Activated gamma-delta T cell treated with anti-CD3 and anti-CD28 coated beads, Interleukin-2, amount 50 U/mL, for 16 hours (primary cell): ENCODE results near the gene SAMD8.
"Not testable (repeated sequence)": the region's sequence is repeated elsewhere in the genome, so short reads cannot be mapped to it uniquely, and the experiment has no call there.

Source experiments
- DNase-seq: peaks from one replicate; pipeline ENCODE4 v3.0.0-alpha.2; 2020; ENCODE audit warnings: low read depth

The SAMD8 gene

DNA sequence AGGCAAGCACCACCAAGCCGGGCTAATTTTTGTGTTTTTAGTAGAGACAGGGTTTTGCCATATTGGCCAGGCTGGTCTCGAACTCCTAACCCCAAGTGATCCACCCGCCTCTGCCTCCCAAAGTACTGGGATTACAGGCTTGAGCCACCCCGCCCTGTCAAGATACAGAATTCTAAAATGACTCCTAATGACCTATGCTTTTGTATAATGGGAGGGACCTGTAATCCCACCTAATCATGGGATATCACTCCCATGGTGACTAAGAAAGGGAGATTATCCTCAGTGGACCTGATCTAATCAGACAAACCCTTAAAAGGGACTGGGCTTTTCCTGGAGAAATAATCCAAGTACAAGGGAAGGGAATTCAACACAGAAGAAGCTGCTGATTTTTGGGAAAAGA, 28.8 kb downstream of the SAMD8 start:
- no peak for DNase-seq

DNA sequence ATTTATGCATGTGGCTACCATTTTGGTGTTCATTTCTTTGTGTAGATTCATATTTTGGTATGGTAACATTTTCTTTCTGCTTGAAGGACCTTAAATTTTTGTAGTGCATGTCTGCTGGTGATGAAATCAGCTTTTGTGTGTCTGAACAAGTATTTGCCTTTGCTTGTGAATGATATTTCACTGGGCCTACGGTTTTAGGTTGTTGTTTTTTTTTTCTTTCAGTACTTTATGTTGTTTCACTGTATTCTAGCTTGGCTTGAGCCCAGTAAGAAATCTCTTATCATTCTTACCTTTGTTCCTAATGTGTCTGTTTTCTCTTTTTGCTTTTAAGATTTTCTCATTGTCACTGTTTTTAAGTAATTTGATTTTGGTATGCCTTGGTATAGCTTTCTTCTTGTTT, 31.9 kb downstream of the SAMD8 start:
- DNase-seq: no peak

DNA sequence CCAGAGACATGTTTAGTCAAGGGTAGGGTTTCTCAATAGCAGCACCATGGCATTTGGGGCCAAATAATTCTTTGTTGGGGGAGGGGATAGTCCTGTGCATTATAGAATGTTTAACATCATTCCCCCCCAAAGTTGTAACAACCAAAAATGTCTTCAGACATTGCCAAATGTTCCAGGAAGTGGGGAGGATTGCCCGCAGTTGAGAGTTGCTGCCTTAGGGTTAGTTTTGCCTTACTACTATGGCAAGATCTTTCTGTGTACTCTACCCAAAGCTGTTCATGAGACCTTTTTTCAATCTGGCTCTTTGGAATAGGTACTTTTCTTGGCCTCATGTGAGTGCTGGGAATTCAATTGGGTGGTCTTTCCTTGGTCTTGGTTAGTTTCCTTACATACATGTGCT, 34.1 kb downstream of the SAMD8 start:
- DNase-seq: no peak

DNA sequence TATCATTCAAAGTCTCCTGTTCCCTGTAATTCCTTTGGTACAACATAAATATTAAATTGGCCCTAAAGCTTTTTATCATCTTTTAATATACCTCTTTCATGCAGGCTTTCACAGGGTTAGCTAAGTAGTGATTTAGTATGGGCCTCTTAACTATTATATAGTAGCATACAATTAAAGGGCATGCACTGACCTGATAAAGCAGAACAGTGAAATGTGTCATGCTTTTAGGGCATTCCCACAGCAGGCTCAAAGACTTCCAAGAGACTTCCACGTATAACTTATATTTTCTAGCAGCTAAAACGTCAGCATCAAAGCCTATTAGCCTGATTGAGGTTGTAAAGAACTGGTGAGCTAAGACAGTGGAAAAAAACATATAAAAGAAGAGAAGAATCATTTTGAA, 35.3 kb downstream of the SAMD8 start:
- no peak for DNase-seq

DNA sequence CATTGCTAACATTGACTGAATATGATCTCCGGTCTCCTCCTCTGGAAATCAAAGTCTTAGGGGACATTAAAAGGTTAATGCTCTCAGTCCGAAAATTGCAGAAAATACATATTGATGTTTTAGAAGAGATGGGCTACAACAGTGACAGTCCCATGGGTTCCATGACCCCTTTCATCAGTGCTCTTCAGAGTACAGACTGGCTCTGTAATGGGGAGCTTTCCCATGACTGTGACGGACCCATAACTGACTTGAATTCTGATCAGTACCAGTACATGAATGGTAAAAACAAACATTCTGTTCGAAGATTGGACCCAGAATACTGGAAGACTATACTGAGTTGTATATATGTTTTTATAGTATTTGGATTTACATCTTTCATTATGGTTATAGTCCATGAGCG, 39.2 kb downstream of the SAMD8 start:
- DNase-seq: no peak

DNA sequence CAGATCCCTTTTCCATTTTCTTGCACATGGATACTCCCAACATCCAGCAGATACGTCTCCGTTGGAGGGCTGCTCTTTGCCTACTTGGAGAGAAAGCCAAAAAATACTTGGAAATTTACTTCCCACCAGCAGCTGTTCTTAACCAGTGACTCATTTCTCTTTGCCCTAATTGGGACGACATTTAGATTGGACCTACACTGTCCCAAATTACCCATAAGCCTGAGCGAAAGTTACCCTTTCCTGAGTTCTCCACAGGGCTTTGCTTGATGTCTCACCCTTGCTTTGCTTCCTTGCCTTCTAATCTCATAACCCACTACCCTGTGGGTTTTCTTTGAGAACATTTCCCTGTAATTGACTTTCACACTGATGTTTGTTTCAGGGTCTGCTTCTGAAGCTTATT, 48.1 kb downstream of the SAMD8 start:
- DNase-seq: no peak

DNA sequence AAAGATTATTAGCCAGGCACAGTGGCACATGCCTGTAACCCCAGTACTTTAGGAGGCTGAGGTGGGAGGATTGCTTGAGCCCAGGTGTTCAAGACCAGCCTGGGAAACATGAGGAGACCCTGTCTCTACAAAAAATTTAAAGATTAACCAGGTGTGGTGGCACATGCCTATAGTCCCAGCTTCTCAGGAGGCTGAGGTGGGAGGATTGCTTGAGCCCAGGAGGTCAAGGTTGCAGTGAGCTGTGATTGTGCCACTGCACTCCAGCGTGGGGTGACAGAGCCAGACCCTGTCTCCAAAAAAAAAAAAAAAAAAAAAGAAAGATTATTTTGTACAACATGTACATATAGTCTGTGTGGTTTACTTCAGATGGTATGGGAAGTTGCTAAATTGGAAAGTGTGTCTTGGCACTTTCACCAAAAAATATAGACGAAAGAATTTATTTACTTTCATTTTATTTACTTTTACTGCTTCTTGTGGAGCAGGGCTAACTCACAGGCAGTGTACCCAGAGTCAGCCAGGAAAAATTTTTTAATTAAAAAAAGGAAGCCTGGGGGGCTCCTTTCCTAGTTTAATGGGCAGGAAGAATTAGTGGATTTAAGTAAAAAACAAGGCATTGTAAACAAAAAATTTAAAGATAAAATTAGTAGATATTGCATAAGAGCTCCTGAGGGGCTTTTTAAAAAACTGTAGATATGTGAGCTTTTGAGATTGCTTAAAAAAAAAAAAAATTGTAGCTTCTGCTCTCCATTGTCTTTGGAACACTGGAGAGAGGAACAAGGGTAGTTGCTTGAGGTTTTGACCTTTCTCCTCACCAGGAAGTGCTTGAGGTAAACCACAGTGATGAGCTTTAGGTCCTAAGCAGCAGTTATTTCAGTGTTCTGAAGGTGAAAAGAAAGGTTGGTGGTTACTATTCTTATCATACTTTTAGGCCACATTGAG, 54.5 kb downstream of the SAMD8 start:
- no peak for DNase-seq

DNA sequence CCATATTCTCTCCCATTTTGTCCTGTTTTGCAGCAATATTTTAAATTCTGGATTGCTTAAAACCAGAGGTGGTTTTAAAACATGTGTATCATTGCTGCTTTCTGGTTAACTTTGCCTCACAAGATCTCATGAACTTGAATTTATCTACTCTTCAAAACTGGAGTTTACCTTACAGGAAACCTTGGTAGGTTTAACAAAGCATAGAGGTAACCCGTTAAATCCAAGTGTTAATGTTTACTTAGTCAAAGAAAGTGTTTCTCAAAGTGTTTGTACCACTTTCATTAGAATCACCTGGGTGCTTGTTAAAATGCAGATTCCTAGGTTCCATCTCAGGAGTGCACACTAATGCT, 55.1 kb downstream of the SAMD8 start:
- DNase-seq: no peak

DNA sequence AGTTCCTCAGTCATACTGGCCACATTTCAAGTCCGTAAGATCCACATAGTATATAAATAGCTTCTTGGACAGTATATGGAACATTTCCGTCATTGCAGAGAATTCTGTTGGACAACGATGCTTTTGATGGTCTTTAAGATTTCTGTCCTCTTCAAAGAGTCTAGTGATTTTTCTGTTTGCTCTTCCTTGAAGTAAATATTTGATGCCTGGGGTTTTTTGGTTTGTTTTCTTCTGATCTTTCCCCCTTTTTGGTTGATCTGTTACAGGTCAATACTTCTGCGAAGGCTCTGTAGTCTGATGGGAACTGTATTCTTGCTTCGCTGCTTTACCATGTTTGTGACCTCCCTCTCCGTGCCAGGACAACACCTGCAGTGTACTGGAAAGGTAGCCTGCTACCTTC, 56.8 kb downstream of the SAMD8 start:
- no peak for DNase-seq

DNA sequence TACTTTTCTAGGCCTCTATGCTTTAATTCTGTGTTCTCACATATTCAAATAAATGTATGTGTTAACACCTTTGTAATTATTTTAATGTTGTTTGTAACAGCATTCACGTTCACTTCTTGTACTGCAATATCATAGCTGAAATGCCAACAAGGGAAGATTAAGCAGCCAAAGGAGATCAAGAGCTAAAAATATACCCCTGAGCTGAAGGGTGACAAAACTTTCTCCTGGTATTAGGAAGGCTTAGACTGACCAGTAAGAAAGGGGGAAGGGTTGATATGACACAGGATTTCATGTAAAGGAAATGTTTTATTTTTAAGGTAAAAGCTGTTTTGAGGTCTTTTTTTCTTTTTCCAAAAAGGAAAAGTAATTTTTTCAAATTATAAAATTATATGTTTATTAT, 58.8 kb downstream of the SAMD8 start:
- DNase-seq: no peak

DNA sequence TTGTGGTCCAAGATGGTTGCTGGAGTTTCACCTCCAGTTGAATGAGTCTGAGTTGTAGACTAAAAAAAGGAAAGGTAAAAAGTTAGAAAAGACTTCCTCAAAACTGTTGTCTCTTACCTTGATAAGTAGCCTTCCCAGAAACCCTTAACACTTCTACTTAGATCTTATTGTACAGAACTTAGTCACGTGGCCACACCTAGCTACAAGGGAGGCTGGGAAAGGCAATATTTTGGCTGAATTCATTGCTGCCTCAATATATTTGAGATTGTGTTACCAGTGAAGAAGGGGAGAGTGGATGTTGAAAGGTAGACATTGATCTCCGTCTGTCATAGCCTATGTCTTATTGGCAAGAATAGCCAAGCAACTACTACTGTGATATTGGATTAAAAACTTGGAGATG, 63.6 kb downstream of the SAMD8 start:
- DNase-seq: no peak

DNA sequence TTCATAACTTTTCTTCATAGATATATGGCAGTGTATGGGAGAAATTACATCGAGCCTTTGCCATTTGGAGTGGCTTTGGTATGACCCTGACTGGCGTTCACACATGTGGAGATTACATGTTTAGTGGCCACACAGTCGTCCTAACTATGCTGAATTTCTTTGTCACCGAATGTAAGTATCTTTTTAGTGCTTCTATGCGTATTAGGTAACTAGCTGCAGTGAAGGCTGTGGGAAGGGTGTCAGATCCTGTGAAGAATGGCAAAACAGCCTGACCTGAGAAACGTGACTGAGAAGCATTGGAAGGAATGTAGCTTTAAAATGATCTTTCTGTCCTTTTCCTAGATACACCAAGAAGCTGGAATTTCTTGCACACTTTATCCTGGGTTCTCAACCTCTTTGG, 64.6 kb downstream of the SAMD8 start:
- DNase-seq: no peak

DNA sequence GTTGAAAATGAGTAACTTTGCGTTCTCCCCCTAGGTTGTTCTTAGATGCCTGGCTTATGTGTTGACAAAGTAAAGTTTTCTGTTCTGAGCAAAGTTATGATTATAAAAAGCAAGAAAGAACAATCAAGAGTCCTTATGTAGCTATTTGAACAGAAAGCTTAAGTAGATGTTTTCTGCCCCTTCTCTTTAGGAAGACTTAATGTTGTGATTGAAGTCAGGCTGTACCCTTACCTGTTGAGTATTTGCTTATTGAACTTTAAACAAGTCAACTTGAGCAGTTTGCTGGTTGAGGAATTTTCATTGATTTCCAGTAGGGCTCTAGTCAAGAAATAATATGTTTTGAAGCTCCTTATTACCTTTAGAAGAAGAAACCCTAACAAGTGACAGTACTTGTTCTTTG, 65.3 kb downstream of the SAMD8 start:
- DNase-seq: no peak

DNA sequence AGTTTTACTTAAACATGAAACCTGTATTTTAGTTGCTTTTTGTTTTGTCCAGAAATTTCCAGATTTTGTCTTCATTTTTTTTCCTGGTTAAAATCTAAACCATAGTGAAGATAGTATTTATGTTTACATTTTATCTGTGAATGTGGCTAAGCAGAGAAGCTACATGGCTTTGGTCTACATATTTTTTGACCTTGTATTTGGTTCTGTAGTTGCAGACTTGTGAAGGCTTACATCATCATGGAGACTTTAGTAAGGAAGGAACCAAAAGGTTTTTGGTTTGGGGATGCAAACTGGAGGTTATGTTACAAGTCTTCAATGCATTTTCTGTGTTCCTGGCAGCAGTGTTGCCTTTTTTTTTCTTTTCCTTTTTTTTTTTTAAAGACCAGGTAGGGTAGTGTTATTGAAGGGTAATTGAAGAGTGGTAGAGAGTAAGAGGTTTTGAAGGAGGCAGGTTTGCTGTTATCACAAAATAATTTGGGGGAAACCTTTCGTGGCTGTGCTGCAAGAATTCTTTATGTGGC, 68.3 kb downstream of the SAMD8 start:
- DNase-seq: no peak

DNA sequence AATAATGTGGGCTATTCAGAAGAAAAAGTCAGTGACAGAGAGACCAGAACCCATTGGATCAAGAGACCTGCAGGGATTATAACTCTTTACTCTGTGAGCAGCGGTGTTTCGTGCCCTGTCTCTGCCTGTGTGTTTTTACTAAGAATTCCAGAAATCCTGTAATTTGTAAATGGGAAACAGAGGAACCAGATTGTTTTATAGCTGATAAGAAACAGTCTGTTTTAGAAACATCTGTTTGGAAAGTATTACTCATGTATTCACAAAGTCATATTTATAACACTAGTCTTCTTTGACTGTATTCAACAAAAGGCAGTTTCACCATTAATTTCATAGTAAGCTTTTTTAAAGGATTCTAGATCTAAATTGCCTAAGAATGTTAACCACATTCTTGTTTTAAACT, 69.1 kb downstream of the SAMD8 start:
- DNase-seq: no peak

DNA sequence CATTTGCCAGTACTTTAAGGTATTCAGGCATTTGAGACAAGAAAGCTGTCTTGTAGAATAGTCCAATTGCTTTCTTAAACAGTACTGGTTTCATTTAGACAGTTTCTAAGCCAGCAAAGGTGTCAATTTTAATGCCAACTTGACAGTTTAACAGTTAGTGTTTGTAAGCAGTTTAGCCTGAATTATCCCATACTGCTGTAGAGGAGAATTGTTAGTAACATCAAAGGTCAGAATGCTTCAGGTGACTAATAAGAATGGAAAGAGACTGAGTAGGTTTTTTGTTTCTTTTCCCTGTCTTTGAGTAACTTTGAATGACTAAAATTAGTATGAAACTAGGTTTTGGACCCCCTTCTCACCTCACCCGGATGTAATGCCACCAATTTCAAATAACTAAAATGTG, 69.6 kb downstream of the SAMD8 start:
- no peak for DNase-seq

DNA sequence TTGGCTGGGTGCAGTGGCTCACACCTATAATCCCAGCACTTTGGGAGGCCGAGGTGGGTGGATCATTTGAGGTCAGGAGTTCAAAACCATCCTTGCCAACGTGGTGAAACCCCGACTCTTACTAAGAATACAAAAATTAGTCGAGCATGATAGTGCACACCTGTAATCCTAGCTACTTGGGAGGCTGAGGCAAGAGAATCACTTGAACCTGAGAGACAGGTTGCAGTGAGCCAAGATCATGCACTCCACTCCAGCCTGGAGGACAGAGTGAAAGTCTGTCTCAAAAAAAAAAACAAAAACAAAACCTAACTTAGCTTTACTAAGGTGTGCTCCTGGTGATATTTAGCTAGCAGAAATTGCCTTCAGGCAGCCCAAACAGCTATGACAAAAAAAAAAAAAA, 74.9 kb downstream of the SAMD8 start:
- DNase-seq: no peak

DNA sequence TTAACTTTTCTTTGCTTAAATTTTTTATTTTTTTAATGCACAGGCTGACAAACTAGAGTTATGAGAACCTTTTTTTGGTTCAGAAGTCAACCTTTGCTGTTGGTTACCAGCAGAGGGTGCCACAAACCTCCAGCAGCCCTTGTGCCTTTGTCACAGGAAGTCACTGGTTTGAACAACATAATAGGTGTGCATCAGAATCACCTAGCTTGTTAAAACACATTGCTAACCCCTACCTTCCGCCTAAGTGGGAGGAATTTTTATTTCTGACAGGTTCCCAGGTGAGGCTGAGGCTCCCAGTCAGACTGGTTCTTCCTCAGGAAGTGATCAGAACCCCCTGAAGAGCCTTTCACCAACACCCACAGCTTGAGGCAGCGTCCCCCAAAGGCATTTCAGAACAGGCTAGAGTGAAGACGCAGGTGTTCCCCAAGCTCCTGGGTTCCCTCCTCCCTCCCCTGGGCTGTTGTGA, 76.5 kb downstream of the SAMD8 start:
- peak; percentile 57 for DNase-seq

DNA sequence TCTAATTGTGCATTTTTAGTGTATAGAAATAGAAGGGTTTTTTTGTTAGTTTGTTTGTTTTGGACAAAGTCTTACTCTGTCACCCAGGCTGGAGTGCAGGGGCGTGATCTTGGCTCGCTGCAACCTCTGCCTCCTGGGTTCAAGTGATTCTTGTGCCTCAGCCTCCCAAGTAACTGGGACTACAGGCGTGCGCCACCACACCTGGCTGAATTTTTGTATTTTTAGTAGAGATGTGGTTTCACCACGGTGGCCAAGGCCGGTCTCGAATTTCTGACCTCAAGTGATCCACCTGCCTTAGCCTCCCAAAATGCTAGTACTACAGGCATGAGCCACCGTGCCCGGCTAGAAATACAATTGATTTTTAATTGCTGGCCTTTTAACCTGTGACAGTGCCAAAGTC, 77.1 kb downstream of the SAMD8 start:
- not testable (repeated sequence) for DNase-seq

DNA sequence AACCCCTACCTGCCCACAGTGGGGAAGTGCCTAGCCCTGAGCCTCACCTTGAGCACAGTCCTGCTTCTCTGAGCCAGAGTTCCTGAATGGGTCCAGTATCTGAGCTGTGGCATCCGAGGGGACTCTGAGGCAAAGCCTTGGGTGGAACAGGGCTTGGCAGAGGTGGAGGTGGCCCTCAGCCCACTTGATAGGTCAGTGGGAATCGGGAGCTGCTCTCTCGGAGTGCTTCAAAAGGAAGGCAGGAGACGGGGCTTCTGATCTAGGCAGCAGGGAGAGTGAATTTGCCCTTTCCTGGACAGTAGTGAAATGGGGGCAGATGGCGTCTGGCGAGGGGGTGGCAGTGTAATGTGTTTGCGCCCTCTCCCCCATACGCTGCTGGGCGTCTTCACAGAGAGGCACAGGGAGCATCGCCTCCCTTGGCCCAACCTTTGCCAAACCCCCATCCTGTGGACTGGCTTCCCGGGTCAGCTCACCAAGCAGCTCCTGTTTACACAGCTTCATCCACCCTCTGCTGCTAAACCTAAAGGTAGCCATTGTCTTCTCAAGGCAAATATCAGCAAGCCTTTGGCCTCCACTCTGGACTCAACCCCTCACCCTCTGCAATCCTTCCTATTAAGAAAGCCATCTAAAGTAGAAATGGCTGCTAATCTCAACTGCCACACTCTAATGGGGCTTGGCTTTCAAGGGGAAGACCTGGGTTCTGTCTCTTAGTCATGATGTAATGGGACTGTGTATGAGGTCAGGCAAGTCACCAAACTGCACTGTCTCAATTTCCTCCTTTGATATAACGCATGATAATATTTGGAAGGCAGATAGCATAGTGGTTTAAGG, 78.0 kb downstream of the SAMD8 start:
- DNase-seq: no peak

DNA sequence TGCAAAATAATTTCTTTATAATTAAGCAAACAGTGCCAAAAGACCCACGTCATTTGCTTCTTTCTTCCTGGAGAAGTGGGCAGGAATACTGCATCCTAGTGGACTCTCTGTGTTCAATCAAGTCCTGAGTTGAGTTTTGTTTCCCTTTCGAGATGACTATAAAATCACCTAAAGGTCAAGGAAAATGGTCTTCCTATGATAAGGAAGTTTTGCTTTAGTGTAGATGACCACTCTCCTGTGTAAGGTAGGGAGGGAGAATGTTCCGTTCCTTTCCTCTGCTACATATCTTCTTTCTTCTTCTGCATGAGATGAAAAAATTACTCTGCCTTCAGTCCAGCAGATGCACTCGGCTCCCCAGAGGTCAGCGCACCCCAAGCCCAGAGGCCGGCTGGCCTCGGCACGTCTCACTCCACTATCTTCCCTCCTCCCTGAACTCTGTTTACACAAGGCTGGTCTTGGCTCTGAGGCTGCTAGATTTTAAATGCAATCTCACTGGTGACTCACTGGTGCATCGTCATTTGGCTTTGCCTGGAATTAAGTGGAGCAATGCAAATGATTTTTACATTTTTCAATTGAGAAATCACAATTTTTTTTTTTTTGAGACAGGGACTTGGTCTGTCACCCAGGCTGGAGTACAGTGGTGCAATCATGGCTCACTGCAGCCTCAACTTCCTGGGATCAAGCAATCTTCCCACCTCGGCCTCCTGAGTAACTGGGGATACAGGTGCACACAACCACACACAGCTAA, 80.5 kb downstream of the SAMD8 start:
- no peak for DNase-seq

DNA sequence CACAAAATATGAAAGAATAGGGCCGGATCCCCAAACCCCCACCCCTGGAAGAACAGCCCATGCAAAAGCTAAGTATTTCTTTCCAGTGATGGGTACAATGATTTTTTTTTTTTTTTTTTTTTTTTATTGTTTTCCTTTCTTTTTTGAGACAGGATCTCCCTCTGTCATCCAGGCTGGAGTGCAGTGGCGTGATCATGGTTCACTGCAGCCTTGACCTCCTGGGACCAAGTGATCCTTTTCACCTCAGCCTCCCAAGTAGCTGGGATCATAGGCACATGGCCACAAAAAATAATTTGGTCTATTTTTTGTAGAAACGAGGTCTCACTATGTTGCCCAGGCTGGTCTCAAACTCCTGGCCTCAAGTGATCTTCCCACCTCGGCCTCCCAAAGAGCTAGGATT, 83.2 kb downstream of the SAMD8 start:
- not testable (repeated sequence) for DNase-seq
